Measurements from ENCODE around the gene SLF2.

DNA sequence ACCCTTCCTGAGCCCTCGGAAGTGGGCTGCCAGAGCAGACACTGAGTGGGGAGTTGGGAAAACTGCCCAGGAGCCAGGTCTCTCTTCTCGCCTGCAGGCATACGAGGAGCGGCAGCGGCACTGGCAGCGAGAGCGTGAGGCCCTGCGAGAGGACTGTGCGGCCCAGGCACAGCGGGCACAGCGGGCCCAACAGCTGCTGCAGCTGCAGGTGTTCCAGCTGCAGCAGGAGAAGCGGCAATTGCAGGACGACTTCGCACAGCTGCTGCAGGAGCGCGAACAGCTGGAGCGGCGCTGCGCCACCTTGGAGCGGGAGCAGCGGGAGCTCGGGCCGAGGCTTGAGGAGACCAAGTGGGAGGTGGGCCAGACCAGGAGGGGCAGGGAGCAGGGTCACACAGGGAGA lies 92.6 kb downstream of the SLF2 start:
- no peak for TF ChIP-seq SIN3A (IDR thresholded peaks at IDR 0.05; ENCODE audit: borderline replicate concordance, insufficient read depth, low read length)
- TF ChIP-seq, protein P1, sequence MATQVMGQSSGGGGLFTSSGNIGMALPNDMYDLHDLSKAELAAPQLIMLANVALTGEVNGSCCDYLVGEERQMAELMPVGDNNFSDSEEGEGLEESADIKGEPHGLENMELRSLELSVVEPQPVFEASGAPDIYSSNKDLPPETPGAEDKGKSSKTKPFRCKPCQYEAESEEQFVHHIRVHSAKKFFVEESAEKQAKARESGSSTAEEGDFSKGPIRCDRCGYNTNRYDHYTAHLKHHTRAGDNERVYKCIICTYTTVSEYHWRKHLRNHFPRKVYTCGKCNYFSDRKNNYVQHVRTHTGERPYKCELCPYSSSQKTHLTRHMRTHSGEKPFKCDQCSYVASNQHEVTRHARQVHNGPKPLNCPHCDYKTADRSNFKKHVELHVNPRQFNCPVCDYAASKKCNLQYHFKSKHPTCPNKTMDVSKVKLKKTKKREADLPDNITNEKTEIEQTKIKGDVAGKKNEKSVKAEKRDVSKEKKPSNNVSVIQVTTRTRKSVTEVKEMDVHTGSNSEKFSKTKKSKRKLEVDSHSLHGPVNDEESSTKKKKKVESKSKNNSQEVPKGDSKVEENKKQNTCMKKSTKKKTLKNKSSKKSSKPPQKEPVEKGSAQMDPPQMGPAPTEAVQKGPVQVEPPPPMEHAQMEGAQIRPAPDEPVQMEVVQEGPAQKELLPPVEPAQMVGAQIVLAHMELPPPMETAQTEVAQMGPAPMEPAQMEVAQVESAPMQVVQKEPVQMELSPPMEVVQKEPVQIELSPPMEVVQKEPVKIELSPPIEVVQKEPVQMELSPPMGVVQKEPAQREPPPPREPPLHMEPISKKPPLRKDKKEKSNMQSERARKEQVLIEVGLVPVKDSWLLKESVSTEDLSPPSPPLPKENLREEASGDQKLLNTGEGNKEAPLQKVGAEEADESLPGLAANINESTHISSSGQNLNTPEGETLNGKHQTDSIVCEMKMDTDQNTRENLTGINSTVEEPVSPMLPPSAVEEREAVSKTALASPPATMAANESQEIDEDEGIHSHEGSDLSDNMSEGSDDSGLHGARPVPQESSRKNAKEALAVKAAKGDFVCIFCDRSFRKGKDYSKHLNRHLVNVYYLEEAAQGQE (IDR thresholded peaks at IDR 0.05; ENCODE audit: insufficient read depth in 1 of 2, low read depth in 2 of 2, low read length in 2 of 2), result no peak
- no peak for TF ChIP-seq POLR2AphosphoS5 (IDR thresholded peaks at IDR 0.05; ENCODE audit: low read depth, low read length)
